OCI-LY1 (cell line): ENCODE data around the gene PRKG1.

Source experiments
- H2AFZ ChIP-seq: fragments of 200-600 bp; sonication (generic), shearing (Covaris generic); 2 replicates; pipeline ENCODE4 v1.6.0; 2014; ENCODE audit warnings: antibody characterized with exemption, mild to moderate bottlenecking, low read length
- H3F3A ChIP-seq: fragments of 200-600 bp; sonication (generic), shearing (Covaris generic); 2 replicates; pipeline ENCODE4 v1.6.0; 2014; ENCODE audit warnings: mild to moderate bottlenecking, antibody characterized with exemption, low read length, moderate library complexity; ENCODE audit not compliant: insufficient read depth
- H3K27ac ChIP-seq: fragments of 200-600 bp; sonication (generic); 2 replicates; pipeline ENCODE4 v1.5.1; 2014; ENCODE audit warnings: low read length, mixed run types, mild to moderate bottlenecking, low read depth; ENCODE audit not compliant: poor library complexity, severe bottlenecking
- H3K27me3 ChIP-seq: fragments of 200-600 bp; sonication (generic); 2 replicates; pipeline ENCODE4 v1.6.0; 2014; ENCODE audit warnings: antibody characterized with exemption, mild to moderate bottlenecking, low read length, moderate library complexity; ENCODE audit not compliant: insufficient read depth
- H3K36me3 ChIP-seq: fragments of 200-600 bp; sonication (generic); 2 replicates; pipeline ENCODE4 v1.6.1; 2014; ENCODE audit warnings: mild to moderate bottlenecking, antibody characterized with exemption, low read length, moderate library complexity, mixed read lengths; ENCODE audit not compliant: insufficient read depth
- H3K4me1 ChIP-seq: fragments of 200-600 bp; sonication (generic); 2 replicates; pipeline ENCODE4 v1.5.1; 2014; ENCODE audit warnings: mild to moderate bottlenecking, low read length, moderate library complexity; ENCODE audit not compliant: insufficient read depth, severe bottlenecking
- H3K4me2 ChIP-seq: fragments of 200-600 bp; sonication (generic), shearing (Covaris generic); 2 replicates; pipeline ENCODE4 v1.6.1; 2014; ENCODE audit warnings: low read length
- H3K4me3 ChIP-seq: fragments of 200-600 bp; sonication (generic); 2 replicates; pipeline ENCODE4 v1.5.1; 2014; ENCODE audit warnings: low read length, low read depth, mild to moderate bottlenecking, mixed read lengths; ENCODE audit not compliant: poor library complexity, severe bottlenecking
- H3K79me2 ChIP-seq: fragments of 200-600 bp; shearing (Covaris generic); 2 replicates; pipeline ENCODE4 v1.6.1; 2016; ENCODE audit warnings: mixed run types, low read length, mixed read lengths; ENCODE audit not compliant: insufficient read depth
- H3K9ac ChIP-seq: fragments of 200-600 bp; sonication (generic), shearing (Covaris generic); 2 replicates; pipeline ENCODE4 v1.6.1; 2014; ENCODE audit warnings: mild to moderate bottlenecking, low read length, mixed read lengths
- H3K9me2 ChIP-seq: fragments of 200-600 bp; sonication (generic), shearing (Covaris generic); 2 replicates; pipeline ENCODE4 v1.6.1; 2014; ENCODE audit warnings: low read depth, mild to moderate bottlenecking, low read length, mixed read lengths
- H3K9me3 ChIP-seq: fragments of 200-600 bp; shearing (Covaris generic); 2 replicates; pipeline ENCODE4 v1.6.1; 2014; ENCODE audit warnings: low read length, mixed read lengths
- H4K20me1 ChIP-seq: fragments of 200-600 bp; sonication (generic), shearing (Covaris generic); 2 replicates; pipeline ENCODE4 v1.6.0; 2016; ENCODE audit warnings: mild to moderate bottlenecking, low read length; ENCODE audit not compliant: insufficient read depth
- EZH2 ChIP-seq: fragments of 200-600 bp; sonication (generic), shearing (Covaris generic); IDR thresholded peaks from 2 replicates; pipeline ENCODE4 v1.8.0; 2017; ENCODE audit warnings: borderline replicate concordance, mixed run types, mild to moderate bottlenecking, antibody characterized with exemption, low read length, moderate library complexity, mixed read lengths
- TF ChIP-seq, protein P1 (sequence below): fragments of 200-600 bp; sonication (generic), shearing (Covaris generic); IDR thresholded peaks from 2 replicates; pipeline ENCODE4 v1.5.1; 2017; ENCODE audit warnings: mild to moderate bottlenecking, antibody characterized with exemption, low read length, moderate library complexity, mixed read lengths

The PRKG1 gene

DNA sequence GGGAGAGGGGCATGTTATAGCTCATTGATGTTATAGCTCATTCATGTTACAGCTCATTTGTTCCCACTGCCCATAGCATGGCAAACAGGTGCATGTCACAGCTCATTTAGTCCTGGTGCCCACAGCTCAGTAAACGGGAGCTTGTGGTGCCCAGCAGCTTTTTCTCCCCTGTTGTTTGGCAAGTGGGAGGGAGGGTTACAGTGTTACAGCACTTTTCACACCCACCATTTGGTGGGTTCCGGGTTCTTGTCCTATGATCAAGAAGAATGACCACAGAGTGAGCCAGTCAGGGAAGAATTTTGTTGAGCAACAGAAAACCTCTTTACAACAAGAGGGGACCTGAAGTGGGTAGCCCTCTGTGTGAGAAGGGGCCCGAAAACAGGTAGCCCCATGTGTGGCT is 787.9 kb downstream of the PRKG1 start:
- Histone ChIP-seq H3K4me3 (no peak overlapping the region), H3K79me2 (no peaks in the 10 kb centered on the region), H3F3A (no peaks in the 10 kb centered on the region), H3K27ac (no peak overlapping the region), H4K20me1 (no peaks in the 10 kb centered on the region), H3K27me3 (no peaks in the 10 kb centered on the region), H3K9me3 (no peaks in the 10 kb centered on the region), H2AFZ (no peak overlapping the region), H3K4me2 (no peak overlapping the region), H3K4me1 (no peaks in the 10 kb centered on the region), H3K36me3 (no peaks in the 10 kb centered on the region), H3K9me2 (no peaks in the 10 kb centered on the region), H3K9ac (no peak overlapping the region)
- TF ChIP-seq, protein P1, sequence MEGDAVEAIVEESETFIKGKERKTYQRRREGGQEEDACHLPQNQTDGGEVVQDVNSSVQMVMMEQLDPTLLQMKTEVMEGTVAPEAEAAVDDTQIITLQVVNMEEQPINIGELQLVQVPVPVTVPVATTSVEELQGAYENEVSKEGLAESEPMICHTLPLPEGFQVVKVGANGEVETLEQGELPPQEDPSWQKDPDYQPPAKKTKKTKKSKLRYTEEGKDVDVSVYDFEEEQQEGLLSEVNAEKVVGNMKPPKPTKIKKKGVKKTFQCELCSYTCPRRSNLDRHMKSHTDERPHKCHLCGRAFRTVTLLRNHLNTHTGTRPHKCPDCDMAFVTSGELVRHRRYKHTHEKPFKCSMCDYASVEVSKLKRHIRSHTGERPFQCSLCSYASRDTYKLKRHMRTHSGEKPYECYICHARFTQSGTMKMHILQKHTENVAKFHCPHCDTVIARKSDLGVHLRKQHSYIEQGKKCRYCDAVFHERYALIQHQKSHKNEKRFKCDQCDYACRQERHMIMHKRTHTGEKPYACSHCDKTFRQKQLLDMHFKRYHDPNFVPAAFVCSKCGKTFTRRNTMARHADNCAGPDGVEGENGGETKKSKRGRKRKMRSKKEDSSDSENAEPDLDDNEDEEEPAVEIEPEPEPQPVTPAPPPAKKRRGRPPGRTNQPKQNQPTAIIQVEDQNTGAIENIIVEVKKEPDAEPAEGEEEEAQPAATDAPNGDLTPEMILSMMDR: no peak
- TF ChIP-seq EZH2: no peak

DNA sequence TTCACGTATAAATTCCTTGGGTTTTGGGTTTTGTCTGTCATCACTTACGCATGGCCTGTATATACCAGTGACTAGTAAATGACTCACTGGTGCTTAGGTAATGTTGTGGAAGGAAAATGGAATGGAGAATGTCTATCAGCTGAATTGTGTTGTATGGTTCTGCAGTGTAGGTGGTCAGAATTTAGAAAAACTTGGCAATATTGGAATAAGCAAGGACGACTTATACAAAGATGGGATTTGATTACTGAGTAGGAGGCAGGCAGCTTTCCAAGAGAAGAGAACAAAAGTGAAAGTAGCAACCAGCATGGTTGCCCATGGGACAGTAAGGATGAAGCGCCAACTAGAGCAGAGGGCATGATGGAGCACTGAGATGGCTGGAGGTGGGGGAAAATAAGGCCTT is 793.7 kb downstream of the PRKG1 start:
- Histone ChIP-seq H2AFZ (no peak overlapping the region), H3K4me3 (no peak overlapping the region), H3K36me3 (no peaks in the 10 kb centered on the region), H3K4me1 (no peaks in the 10 kb centered on the region), H3K27me3 (no peaks in the 10 kb centered on the region), H3F3A (no peaks in the 10 kb centered on the region), H3K9me3 (no peaks in the 10 kb centered on the region), H4K20me1 (no peaks in the 10 kb centered on the region), H3K79me2 (no peaks in the 10 kb centered on the region), H3K27ac (no peak overlapping the region), H3K9me2 (no peaks in the 10 kb centered on the region), H3K9ac (no peak overlapping the region), H3K4me2 (no peak overlapping the region)
- TF ChIP-seq, protein P1: no peak
- TF ChIP-seq EZH2: no peak

DNA sequence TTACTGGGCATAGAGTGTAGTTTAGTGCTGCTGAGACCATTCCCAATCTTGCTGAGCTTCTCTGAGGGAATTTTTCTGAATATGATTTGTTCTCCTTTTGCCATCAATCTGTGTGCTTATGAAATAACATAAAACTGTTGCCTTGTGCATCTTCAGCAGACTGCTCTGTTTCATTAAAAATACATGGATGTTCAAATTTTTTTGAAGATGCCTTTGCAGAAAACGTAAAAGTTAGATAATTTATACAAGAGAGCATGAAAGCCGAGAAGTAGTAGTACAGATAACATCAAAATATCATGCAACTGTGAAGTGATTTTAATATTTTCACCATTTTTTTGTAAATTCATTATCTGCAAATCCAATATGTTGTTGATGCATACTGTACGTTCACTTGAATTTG is 799.8 kb downstream of the PRKG1 start:
- Histone ChIP-seq H3K27ac (no peak overlapping the region), H2AFZ (no peak overlapping the region), H4K20me1 (no peaks in the 10 kb centered on the region), H3K4me2 (no peak overlapping the region), H3K27me3 (no peaks in the 10 kb centered on the region), H3K9me3 (no peaks in the 10 kb centered on the region), H3K4me1 (no peaks in the 10 kb centered on the region), H3F3A (no peaks in the 10 kb centered on the region), H3K4me3 (no peak overlapping the region), H3K9me2 (no peaks in the 10 kb centered on the region), H3K9ac (no peak overlapping the region), H3K36me3 (no peaks in the 10 kb centered on the region), H3K79me2 (no peaks in the 10 kb centered on the region)
- TF ChIP-seq, protein P1: no peak
- no peak for TF ChIP-seq EZH2
